Mesothelial cell of epicardium (in vitro differentiated cells): Measurements from ENCODE around the gene PCDHB3. TPM values are rescaled to one million over a fixed set of nuclear protein-coding genes. Genes with fewer than 3 reads are reported as not detected.
"Not testable (repeated sequence)": the region's sequence is repeated elsewhere in the genome, so short reads cannot be mapped to it uniquely, and the experiment has no call there.

Experiments used
- DNase-seq, 2 experiments: peaks; one replicate each; pipeline ENCODE4 v3.0.0; 2021; ENCODE audit warnings: low spot score in 2 of 2; ENCODE audit not compliant: unreplicated experiment in 2 of 2
- H3K27ac Mint-ChIP-seq: 2 replicates; pipeline ENCODE4 v1.8.0; 2021; ENCODE audit warnings: mixed read lengths
- H3K27me3 Mint-ChIP-seq: 2 replicates; pipeline ENCODE4 v1.8.0; 2021; ENCODE audit warnings: low read depth, mixed read lengths
- H3K36me3 Mint-ChIP-seq: 2 replicates; pipeline ENCODE4 v1.8.0; 2021; ENCODE audit warnings: mixed read lengths
- H3K4me1 Mint-ChIP-seq: 2 replicates; pipeline ENCODE4 v1.8.0; 2021; ENCODE audit warnings: mixed read lengths
- H3K4me3 Mint-ChIP-seq: 2 replicates; pipeline ENCODE4 v1.8.0; 2021; ENCODE audit warnings: mild to moderate bottlenecking, moderate library complexity, mixed read lengths
- H3K9me3 Mint-ChIP-seq: 2 replicates; pipeline ENCODE4 v1.8.0; 2021; ENCODE audit warnings: mixed read lengths
- total RNA-seq: library from RNA; stranded (reverse); gene quantifications from 3 replicates; pipeline ENCODE4 v1.2.1, GENCODE V29; 2021
- TF ChIP-seq, protein P1 (sequence below): fragments of 200-600 bp; sonication (generic); IDR thresholded peaks from one replicate; pipeline ENCODE4 v1.5.0; 2021; ENCODE audit warnings: antibody characterized with exemption; ENCODE audit not compliant: unreplicated experiment

Gene PCDHB3
- total RNA-seq, 1 donor from 2014 or later: 21.6 TPM

DNA sequence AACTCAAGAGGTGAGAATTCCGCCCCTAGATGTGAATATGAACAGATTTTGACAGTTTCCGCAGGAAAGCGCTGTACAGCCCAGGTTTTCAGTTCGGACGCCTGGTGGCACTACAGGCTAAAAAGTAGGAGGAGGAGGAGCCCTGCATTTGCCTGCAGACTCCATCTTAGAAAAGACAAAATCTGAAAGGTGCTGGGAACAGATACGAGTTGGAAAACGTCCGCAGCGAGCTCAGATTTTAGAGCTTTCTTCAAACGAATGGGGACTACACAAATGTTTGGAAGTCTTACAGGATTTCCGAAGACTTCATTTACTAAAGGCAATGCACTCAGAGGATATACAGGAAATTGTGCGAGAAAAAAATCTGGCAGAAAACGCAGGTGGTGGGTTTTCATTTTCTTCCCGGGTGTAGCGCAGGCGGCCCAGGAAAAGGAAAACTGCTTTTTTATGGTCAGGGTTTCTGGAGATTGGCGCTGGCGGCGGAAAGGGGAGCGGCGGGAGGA is 15.7 kb upstream of the PCDHB3 start:
- H3K4me1 Mint-ChIP-seq: no peaks in the 10 kb centered on the region
- H3K27me3 Mint-ChIP-seq: peaks cover 4% of the 10 kb centered on the region
- H3K4me3 Mint-ChIP-seq: peak overlapping the region; percentile 80
- DNase-seq: no peak
- H3K27ac Mint-ChIP-seq: peak overlapping the region; percentile 95
- peaks cover 5% of the 10 kb centered on the region for H3K36me3 Mint-ChIP-seq
- peaks cover 18% of the 10 kb centered on the region for H3K9me3 Mint-ChIP-seq
- TF ChIP-seq, protein P1, sequence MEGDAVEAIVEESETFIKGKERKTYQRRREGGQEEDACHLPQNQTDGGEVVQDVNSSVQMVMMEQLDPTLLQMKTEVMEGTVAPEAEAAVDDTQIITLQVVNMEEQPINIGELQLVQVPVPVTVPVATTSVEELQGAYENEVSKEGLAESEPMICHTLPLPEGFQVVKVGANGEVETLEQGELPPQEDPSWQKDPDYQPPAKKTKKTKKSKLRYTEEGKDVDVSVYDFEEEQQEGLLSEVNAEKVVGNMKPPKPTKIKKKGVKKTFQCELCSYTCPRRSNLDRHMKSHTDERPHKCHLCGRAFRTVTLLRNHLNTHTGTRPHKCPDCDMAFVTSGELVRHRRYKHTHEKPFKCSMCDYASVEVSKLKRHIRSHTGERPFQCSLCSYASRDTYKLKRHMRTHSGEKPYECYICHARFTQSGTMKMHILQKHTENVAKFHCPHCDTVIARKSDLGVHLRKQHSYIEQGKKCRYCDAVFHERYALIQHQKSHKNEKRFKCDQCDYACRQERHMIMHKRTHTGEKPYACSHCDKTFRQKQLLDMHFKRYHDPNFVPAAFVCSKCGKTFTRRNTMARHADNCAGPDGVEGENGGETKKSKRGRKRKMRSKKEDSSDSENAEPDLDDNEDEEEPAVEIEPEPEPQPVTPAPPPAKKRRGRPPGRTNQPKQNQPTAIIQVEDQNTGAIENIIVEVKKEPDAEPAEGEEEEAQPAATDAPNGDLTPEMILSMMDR: peak; percentile 21

DNA sequence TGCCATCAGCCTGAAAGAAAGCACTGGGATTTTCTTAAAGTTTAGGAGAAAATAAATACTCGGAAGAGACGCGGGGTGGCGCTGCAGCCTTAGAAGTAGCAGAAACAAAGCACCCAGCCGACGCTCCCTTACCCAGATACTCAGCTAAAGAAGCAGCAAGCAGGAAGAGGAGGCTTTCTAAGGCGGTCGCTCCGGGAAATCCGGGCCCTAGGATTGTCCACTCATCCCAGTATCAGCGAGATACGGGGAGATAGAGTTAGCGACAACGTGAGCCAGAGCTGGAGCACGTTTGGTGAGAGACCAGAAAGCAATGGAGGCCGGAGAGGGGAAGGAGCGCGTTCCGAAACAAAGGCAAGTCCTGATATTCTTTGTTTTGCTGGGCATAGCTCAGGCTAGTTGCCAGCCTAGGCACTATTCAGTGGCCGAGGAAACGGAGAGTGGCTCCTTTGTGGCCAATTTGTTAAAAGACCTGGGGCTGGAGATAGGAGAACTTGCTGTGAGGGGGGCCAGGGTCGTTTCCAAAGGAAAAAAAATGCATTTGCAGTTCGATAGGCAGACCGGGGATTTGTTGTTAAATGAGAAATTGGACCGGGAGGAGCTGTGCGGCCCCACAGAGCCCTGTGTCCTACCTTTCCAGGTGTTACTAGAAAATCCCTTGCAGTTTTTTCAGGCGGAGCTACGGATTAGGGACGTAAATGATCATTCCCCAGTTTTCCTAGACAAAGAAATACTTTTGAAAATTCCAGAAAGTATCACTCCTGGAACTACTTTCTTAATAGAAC is 5.6 kb upstream of the PCDHB3 start, which contains the start of gene PCDHB2:
Gene PCDHB2 (plus strand): TSS at position 135 of the 782 bp plus-strand sequence. CDS start 176 bp downstream, at position 311.
- Mint-ChIP-seq H3K27ac (peak within 1 kb of the TSS; percentile 100), H3K27me3 (peaks cover 2% of the 10 kb centered on the region), H3K36me3 (peaks cover 34% of the 10 kb centered on the region), H3K4me3 (peak within 1 kb of the TSS; percentile 98), H3K4me1 (peaks cover 4% of the 10 kb centered on the region), H3K9me3 (peaks cover 32% of the 10 kb centered on the region)
- DNase-seq: peak; percentile 60 to 81
- TF ChIP-seq, protein P1: peak; percentile 89

DNA sequence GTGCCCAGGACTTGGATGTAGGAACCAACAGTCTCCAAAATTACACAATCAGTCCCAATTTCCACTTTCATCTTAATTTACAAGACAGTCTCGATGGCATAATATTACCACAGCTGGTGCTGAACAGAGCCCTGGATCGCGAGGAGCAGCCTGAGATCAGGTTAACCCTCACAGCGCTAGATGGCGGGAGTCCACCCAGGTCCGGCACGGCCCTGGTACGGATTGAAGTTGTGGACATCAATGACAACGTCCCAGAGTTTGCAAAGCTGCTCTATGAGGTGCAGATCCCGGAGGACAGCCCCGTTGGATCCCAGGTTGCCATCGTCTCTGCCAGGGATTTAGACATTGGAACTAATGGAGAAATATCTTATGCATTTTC is 5.0 kb upstream of the PCDHB3 start:
- H3K36me3 Mint-ChIP-seq: peaks cover 40% of the 10 kb centered on the region
- TF ChIP-seq, protein P1: no peak
- no peak for DNase-seq

DNA sequence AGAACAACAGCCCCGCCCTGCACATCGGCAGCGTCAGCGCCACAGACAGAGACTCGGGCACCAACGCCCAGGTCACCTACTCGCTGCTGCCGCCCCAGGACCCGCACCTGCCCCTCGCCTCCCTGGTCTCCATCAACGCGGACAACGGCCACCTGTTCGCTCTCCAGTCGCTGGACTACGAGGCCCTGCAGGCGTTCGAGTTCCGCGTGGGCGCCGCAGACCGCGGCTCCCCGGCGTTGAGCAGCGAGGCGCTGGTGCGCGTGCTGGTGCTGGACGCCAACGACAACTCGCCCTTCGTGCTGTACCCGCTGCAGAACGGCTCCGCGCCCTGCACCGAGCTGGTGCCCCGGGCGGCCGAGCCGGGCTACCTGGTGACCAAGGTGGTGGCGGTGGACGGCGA is 4.1 kb upstream of the PCDHB3 start:
- not testable (repeated sequence) for H3K27ac Mint-ChIP-seq, H3K27me3 Mint-ChIP-seq, DNase-seq, H3K4me1 Mint-ChIP-seq
- Mint-ChIP-seq H3K4me3 (peak overlapping the region; percentile 98), H3K36me3 (peaks cover 49% of the 10 kb centered on the region), H3K9me3 (peaks cover 44% of the 10 kb centered on the region)

More for the DNA sequence above, 5.0 kb upstream of the PCDHB3 start:
- H3K27me3 Mint-ChIP-seq: peaks cover 2% of the 10 kb centered on the region
- H3K9me3 Mint-ChIP-seq: peaks cover 38% of the 10 kb centered on the region
- H3K27ac Mint-ChIP-seq: peak overlapping the region; percentile 100
- peaks cover 4% of the 10 kb centered on the region for H3K4me1 Mint-ChIP-seq
- peak overlapping the region; percentile 98 for H3K4me3 Mint-ChIP-seq

DNA sequence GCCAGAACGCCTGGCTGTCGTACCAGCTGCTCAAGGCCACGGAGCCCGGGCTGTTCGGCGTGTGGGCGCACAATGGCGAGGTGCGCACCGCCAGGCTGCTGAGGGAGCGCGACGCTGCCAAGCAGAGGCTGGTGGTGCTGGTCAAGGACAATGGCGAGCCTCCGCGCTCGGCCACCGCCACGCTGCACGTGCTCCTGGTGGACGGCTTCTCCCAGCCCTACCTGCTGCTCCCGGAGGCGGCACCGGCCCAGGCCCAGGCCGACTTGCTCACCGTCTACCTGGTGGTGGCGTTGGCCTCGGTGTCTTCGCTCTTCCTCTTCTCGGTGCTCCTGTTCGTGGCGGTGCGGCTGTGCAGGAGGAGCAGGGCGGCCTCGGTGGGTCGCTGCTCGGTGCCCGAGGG is 3.7 kb upstream of the PCDHB3 start:
- H3K36me3 Mint-ChIP-seq: peaks cover 53% of the 10 kb centered on the region
- H3K4me1 Mint-ChIP-seq: not testable (repeated sequence)

DNA sequence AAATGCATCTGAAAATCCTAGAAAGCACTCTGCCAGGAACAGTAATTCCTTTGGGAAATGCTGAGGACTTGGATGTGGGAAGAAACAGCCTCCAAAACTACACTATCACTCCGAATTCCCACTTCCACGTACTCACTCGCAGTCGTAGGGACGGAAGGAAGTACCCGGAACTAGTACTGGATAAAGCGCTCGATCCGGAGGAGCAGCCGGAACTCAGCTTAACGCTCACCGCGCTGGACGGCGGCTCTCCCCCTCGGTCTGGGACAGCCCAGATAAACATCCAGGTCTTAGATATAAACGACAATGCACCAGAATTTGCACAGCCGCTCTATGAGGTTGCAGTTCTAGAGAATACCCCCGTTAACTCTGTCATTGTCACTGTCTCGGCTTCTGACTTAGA is 786 bp downstream of the PCDHB3 start:
- no peaks in the 10 kb centered on the region for H3K4me1 Mint-ChIP-seq
- TF ChIP-seq, protein P1: no peak
- H3K4me3 Mint-ChIP-seq: no peak overlapping the region
- H3K36me3 Mint-ChIP-seq: peaks cover 67% of the 10 kb centered on the region
- no peak for DNase-seq
- no peak overlapping the region for H3K27ac Mint-ChIP-seq
- H3K27me3 Mint-ChIP-seq: no peaks in the 10 kb centered on the region
- H3K9me3 Mint-ChIP-seq: peaks cover 45% of the 10 kb centered on the region

More for the DNA sequence above, 3.7 kb upstream of the PCDHB3 start:
- H3K27me3 Mint-ChIP-seq, DNase-seq, H3K27ac Mint-ChIP-seq: not testable (repeated sequence)
- H3K9me3 Mint-ChIP-seq: peaks cover 47% of the 10 kb centered on the region
- H3K4me3 Mint-ChIP-seq: peak overlapping the region; percentile 26

DNA sequence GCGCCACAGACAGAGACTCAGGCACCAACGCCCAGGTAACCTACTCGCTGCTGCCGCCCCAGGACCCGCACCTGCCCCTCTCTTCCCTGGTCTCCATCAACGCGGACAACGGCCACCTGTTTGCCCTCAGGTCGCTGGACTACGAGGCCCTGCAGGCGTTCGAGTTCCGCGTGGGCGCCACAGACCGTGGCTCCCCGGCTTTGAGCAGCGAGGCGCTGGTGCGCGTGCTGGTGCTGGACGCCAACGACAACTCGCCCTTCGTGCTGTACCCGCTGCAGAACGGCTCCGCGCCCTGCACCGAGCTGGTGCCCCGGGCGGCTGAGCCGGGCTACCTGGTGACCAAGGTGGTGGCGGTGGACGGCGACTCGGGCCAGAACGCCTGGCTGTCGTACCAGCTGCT is 1.8 kb downstream of the PCDHB3 start:
- not testable (repeated sequence) for DNase-seq, H3K27ac Mint-ChIP-seq, H3K4me1 Mint-ChIP-seq, H3K4me3 Mint-ChIP-seq, H3K27me3 Mint-ChIP-seq
- Mint-ChIP-seq H3K36me3 (peaks cover 71% of the 10 kb centered on the region), H3K9me3 (peaks cover 51% of the 10 kb centered on the region)

DNA sequence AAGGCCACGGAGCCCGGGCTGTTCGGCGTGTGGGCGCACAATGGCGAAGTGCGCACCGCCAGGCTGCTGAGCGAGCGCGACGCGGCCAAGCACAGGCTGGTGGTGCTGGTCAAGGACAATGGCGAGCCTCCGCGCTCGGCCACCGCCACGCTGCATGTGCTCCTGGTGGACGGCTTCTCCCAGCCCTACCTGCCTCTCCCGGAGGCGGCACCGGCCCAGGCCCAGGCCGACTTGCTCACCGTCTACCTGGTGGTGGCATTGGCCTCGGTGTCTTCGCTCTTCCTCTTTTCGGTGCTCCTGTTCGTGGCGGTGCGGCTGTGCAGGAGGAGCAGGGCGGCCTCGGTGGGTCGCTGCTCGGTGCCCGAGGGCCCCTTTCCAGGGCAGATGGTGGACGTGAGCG is 2.2 kb downstream of the PCDHB3 start:
- Mint-ChIP-seq H3K9me3 (peaks cover 51% of the 10 kb centered on the region), H3K36me3 (peaks cover 71% of the 10 kb centered on the region)
- H3K4me3 Mint-ChIP-seq, H3K27ac Mint-ChIP-seq, H3K27me3 Mint-ChIP-seq, DNase-seq, H3K4me1 Mint-ChIP-seq: not testable (repeated sequence)
